ENCODE results near the gene EPHA7.

- TF ChIP-seq CTCF (IDR thresholded peaks at IDR 0.05) (no peak), POLR2A (IDR thresholded peaks at IDR 0.05) (no peak)
These were observed 136.8 kb downstream of the EPHA7 start for GRCh38 chr6:93282521-93283031.
